GM12873 (cell line): Measurements from ENCODE around the gene GDF15.

ENCODE experiments used
- TF ChIP-seq, protein P1 (sequence below): IDR thresholded peaks from 2 replicates; pipeline ENCODE4 v1.5.1; 2012; ENCODE audit warnings: low read depth, mild to moderate bottlenecking, moderate library complexity, low read length, control low read depth; ENCODE audit not compliant: insufficient read depth; ENCODE audit errors: missing control alignments

Gene GDF15

DNA sequence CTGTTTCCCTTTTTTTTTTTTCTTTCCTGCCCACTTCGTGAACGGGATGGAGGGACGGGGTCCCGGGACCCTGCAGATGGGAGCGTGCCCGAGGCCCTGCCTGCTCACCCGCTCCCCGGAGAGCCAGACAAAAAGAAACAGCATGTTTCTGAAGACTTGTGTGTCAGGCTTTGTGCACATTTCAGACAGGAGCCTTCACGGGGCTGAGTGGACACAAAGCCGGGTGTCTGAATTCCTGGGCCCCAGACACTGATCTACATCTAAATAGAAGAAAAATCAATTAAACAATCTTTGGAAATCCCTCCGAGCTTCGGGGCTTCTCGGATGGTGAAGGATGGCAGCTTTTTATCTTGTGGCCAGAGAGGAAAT lies 41.4 kb upstream of the GDF15 start:
- TF ChIP-seq, protein P1, sequence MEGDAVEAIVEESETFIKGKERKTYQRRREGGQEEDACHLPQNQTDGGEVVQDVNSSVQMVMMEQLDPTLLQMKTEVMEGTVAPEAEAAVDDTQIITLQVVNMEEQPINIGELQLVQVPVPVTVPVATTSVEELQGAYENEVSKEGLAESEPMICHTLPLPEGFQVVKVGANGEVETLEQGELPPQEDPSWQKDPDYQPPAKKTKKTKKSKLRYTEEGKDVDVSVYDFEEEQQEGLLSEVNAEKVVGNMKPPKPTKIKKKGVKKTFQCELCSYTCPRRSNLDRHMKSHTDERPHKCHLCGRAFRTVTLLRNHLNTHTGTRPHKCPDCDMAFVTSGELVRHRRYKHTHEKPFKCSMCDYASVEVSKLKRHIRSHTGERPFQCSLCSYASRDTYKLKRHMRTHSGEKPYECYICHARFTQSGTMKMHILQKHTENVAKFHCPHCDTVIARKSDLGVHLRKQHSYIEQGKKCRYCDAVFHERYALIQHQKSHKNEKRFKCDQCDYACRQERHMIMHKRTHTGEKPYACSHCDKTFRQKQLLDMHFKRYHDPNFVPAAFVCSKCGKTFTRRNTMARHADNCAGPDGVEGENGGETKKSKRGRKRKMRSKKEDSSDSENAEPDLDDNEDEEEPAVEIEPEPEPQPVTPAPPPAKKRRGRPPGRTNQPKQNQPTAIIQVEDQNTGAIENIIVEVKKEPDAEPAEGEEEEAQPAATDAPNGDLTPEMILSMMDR, result no peak

DNA sequence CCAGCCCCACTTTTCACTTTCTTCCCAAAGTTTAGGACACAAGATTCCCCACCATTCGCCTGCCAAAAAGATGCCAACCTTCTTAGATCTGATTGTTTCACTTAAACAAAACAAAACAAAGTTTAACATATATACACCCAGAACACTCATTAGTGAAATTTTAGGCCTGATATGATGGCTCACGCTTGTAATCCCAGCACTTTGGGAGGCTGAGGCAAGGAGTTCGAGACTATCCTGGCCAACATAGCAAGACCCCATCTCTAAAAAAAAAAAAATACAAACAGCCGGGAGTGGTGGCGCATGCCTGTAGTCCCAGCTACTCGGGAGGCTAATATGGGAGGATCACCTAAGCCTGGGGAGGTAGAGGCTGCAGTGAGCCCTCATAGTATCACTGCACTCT lies 40.7 kb upstream of the GDF15 start:
- TF ChIP-seq, protein P1, result no peak

DNA sequence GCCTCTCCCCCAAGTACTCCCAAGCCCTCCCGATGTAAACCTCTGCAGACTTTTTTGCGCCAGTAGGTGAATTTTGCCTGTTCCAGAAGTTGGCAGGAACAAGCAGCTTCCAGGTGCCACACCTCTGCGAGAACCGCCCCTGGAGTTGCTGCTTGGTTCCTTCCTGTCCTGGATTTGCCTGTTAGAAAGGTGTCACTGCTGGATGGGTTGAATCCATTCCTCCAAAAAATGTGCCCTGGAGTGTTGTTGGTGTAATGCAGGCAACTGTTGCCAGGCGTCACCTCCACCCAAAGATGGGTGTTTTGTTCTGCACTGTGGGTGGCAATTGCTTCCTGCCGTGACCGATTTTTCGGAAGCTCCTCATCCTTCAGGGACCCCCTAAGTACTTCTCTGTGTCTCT lies 39.9 kb upstream of the GDF15 start:
- TF ChIP-seq, protein P1, result no peak

DNA sequence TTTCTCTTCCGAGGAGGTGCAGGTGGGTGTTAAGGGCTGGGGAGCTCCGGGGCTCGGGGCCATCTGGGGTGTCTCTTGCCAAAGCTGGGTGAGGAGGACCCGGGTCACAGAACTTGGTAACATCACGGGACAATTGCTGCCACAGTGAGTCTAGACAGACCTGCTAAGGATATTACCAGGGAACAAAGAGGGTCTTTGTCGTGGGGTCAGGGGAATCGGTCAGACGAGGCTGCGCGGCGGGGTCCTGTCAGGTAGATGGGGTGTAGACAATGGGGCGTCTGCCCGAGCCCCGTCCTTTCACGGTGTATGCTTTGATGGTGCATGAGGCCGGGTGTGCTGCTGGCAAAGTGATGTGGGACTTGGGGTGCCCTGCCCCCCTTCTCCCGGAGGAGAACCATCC lies 37.8 kb upstream of the GDF15 start:
- TF ChIP-seq, protein P1, result no peak

DNA sequence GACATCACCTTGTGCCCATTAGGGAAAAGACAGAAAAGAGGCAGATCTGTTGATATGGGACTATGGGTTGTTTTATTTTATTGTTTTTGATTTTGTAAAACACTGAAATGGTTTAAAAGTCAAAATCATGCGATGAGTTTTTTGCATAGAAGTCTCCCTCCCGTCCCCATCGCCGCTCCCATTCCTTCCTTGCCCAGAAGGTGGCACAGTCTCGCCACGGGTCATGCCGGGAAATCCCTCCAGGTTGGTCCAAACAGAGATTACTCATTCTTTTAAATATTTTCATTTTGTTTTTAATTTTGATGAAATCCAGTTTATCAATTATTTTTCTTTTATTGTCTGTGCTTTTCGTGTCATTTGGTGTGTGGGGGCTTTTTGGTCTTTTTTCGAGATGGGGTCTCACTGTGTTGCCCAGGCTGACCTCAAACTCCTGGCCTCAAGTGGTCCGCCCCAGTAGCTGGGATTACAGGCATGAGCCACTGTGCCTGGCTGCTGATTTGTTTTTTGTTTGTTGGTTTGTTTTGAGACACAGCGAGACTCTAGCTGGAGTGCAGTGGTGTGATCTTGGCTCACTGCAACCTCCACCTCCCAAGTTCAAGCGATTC lies 36.3 kb upstream of the GDF15 start:
- TF ChIP-seq, protein P1, result peak; percentile 69

DNA sequence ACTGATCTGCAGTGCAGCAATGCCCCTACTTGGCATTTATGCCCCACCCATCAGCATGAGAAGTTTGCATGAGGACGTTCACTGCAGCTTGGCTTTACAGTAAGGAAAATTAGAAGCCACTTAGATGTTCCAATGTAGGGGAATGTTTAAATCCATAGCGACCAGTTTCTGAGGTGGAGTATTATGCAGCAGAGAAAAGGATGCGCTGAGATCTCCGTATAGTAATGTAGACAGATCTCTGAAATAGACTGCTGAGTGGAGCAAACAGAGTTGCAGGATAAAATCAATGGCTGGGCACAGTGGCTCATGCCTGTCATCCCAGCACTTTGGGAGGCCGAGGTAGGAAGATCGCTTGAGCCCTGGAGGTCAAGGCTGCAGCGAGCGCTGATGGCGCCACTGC lies 35.5 kb upstream of the GDF15 start:
- TF ChIP-seq, protein P1, result no peak

DNA sequence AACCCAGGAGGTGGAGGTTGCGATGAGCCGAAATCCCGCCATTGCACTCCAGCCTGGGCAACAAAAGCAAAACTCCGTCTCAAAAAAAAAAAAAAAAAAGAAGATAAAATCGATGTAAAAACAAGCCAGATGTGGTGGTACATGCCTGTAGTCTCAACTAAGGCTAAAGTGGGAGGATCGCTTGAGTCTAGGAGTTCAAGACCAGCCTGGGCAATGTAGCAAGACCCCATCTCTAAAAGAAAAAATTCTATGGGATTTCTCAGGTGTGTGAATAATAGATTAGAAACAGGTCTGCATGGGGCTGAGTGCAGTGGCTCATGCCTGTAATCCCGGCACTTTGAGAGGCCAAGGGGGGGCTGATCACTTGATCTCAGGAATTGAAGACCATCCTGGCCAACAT lies 34.4 kb upstream of the GDF15 start:
- TF ChIP-seq, protein P1, result no peak
